ENCODE results near the gene GPATCH2.
"Not testable (repeated sequence)": the region's sequence is repeated elsewhere in the genome, so short reads cannot be mapped to it uniquely, and the experiment has no call there.

The GPATCH2 gene

DNA sequence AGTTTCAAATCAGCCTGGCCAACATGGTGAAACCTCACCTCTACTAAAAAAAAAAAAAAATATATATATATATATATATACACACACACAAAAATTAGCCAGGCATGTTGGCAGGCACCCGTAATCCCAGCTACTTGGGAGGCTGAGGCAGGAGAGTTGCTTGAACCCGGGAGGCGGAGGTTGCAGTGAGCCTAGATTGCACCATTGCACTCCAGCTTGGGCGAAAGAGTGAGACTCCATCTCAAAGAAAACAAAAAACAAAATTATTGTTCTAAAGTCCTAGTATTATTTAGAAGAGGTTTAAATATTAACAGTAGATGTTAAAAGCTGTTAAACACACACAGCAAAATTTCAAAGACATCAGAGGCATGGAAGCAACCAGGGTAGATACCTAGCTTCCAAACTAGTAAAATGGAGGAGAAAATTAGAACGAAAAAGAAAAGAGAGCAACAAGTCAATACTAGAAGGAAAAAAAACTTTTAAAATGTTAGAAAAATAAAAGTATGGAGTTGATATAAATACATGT lies 46.5 kb downstream of the GPATCH2 start:
- in situ Hi-C loops (cut with HindIII; ENCODE audit: low sequenced_read_pairs), result not testable (repeated sequence)

GRCh38 chr1:217577336-217577735 lies 53.6 kb downstream of the GPATCH2 start:
- in situ Hi-C loops (cut with HindIII; ENCODE audit: low sequenced_read_pairs), result no loop called here

- in situ Hi-C loops (cut with HindIII; ENCODE audit: low sequenced_read_pairs), result loop anchor here (5.0 kb wide), 1 partner anchor 33 kb away; no protein-coding TSS in a partner anchor
Observed at GRCh38 chr1:217574265-217574949, 56.5 kb downstream of the GPATCH2 start.

DNA sequence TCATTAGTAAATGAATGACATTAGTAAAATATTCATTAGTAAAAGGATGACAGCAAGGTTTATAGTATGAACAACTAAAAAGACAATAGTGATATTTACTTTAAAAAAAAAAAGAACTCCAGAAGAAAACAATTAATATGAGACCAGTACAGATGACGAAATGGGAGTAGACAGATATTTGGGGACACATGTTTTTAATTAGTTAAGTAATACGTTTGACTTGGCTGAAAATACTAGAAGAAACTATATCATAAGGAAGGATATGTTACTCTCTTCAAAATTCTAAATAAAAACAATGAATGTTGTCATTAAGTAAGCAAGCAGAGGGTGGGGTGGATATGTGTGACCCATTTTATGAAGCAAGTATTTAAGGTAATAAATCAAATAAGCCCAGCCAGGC lies 61.9 kb downstream of the GPATCH2 start:
- in situ Hi-C loops (cut with HindIII; ENCODE audit: low sequenced_read_pairs), result no loop called here

DNA sequence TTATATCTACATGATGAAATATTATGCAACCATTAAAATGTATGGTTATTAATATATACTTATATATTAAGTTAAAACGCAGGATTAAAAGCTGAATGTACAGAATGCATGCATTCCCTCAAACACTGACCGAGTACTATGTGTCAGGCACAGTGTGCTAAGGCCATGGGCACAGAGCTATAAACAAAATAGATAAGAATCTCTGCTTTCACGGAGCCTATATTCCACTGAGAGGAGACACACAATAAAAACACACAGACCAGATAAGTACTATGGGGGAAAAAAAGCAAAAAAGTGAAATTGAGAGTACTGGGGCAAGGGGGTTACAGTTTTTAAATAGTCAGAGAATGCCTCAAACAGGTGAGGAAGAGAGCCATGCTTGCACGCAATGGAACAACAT lies 62.7 kb downstream of the GPATCH2 start:
- in situ Hi-C loops (cut with HindIII; ENCODE audit: low sequenced_read_pairs), result no loop called here

DNA sequence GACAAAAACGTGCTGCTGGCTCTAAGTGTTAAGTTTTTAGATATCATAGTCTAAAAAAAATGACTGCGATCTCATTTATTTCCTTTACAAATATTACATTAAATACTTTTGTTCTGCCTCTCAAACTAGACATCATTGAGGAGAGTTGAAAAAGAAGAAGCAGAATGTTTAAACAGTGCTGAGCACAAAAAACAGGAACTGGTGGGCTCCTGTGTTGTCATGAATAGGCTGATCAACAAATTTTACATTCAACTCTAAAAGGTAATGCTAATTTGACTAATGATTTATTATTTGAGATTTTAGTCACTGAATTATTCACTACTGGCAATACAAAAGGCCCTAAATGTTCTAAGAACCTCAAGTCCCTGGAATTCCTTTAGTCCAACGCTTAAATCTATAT lies 66.1 kb downstream of the GPATCH2 start:
- in situ Hi-C loops (cut with HindIII; ENCODE audit: low sequenced_read_pairs), result no loop called here

DNA sequence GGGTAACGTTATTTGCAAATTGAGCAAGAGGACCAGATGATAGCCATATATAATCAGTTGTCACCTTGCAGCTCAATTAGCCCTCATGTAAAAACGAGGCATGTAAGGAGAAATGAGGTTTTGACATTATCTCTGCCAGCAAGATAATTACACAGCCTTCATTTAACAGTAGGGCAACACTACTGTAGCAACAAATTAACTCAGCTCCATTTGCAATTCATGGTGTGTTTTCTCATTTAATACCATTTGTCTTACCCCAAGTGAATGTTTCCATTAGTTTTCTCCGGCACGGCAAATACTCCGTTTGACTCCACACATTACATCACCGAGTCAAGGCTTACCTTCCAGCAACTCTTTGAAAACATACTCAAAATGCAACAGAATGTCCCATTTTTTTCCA lies 66.7 kb downstream of the GPATCH2 start:
- in situ Hi-C loops (cut with HindIII; ENCODE audit: low sequenced_read_pairs), result no loop called here

- in situ Hi-C loops (cut with HindIII; ENCODE audit: low sequenced_read_pairs), result no loop called here
Observed at GRCh38 chr1:217563179-217563578, 67.7 kb downstream of the GPATCH2 start.

DNA sequence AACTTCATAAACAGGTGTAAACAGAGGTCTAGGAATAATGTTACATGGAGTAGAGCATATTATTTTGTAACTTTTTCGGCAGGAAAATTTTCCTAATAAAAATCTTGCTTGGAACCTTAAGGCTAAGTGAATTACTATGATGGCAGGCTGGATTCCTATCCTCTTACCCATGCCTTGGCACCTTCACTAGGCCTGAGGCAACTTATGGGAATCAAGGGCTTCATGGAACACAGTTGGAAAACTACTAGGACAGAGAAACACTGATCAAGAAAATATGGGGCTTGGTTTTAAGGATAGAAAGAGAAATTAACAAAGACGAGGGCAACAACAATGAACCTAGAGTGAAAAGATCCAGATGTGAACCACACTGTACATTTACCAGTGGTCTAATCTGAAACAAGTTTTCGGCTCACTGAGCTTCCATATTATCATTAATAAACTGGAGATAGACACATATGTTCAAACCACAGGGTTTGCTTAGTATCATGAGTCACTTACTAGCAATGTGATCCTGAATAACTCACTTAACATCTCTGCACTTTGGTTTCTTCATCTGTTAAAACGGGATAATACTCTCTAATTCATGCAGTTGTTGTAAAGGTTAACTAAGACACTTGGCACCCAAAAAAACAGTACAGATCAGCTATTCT lies 68.5 kb downstream of the GPATCH2 start:
- in situ Hi-C loops (cut with HindIII; ENCODE audit: low sequenced_read_pairs), result no loop called here

DNA sequence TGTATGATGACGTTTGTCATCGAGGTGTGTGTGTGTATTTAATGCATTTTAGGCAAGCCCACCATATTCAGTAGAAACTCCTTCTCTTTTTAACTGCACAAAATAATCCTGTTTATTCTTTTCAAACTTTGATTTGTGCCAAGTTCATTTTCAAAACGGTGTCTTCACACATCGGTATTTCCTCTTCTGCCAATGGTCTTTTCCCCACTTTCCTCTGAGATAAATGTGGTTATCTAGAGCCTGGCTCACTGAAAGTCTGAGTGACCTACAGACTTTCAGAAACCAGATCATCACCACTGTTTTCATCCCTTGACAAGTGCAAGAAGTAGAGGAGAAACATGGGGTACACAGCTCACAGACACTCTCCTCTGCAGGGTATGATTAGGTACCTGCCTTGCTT lies 69.4 kb downstream of the GPATCH2 start:
- in situ Hi-C loops (cut with HindIII; ENCODE audit: low sequenced_read_pairs), result no loop called here

DNA sequence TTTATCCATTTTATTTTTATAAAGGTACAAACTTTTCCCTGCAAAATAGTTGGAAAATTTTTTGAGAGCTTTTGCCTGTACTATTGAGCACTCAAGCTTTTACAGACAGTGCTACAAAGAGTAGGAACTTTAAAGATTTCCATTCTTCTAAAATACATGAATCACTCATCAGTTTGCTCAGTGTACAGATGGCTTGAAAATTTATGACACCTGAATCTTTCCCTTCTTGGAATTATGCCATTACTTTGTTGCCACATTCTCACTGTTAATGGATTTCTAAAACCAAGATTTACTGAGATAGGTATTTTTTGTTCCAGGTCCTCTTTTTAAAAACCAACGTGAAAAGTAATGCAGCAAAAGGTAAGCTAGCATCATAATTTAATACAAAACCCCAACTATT lies 76.0 kb downstream of the GPATCH2 start:
- in situ Hi-C loops (cut with HindIII; ENCODE audit: low sequenced_read_pairs), result no loop called here

DNA sequence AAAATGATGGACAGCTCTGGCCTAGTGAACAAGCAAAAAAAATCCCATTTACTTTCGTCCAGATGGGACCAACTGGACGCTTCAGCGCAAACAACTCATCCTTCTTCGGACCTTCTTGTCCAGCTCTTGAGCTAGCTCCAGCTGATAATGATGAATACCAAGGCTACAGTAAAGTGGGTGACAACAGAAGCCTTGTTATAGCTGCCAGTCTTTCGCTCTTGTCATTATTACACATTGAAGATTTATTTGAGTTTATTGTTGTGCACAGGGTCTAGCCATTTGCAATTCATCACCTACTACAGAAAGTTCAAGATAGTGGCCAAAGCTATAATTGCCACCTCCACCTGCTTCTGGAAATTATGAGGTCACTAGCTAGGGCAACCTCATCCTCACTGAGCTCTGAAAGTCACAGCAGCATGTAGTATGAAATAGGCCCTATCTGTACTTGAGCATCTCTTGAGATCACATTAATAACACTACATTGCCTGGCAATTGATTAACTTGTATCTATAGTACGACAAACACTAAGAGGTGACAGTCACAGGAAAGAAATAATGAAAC lies 76.9 kb downstream of the GPATCH2 start:
- in situ Hi-C loops (cut with HindIII; ENCODE audit: low sequenced_read_pairs), result no loop called here

- in situ Hi-C loops (cut with HindIII; ENCODE audit: low sequenced_read_pairs), result no loop called here
Observed at GRCh38 chr1:217552339-217552951, 78.4 kb downstream of the GPATCH2 start.

GRCh38 chr1:217542837-217543236 lies 88.1 kb downstream of the GPATCH2 start:
- in situ Hi-C loops (cut with HindIII; ENCODE audit: low sequenced_read_pairs), result no loop called here

DNA sequence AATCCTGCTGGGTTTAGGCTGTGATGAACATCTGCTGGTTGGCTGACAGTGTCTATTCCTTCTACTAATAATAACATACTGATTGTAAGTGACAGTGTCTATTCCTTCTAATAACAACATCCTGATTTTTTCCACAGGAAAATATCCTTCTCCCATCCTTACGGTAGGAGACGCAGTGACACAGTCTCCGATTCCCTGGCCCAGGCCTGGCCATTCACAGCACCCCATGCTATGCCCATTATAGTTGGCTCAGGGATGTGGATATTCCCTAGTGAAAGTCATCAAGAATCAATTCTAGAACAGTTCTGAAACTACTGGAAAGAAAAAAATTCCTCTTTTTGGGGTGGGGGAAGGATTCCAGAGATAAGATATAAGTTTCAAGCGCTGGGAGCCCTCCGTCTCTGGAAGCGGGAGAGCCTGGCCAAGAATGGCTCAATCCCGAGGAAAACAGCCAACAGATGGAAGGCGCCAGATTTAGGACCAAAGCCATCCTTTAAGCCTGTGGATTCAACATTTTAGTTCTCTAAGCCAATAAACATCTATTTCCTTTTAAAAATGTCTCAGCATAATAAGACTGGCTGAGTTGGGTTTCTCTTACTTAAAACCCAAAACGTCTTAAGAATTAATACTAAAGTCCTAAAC lies 88.6 kb downstream of the GPATCH2 start:
- in situ Hi-C loops (cut with HindIII; ENCODE audit: low sequenced_read_pairs), result no loop called here

DNA sequence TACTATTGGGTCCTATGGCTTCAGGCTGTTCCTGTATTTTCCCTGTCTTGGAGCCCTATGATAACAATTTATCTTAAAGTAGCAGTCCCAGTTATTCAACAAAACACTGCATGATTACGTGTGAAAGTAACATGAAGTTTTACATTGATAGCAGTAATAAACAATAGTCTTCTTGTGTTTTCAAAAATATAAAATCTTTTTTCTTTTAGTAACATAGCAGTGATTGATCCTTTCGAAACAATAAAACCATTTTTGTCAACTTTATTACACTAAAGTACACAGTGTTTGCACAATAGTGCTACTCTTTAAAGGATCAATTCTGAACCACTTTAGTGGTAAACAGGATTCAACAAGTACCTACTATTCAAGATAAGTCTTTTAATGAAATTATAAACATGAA lies 90.6 kb downstream of the GPATCH2 start:
- in situ Hi-C loops (cut with HindIII; ENCODE audit: low sequenced_read_pairs), result no loop called here

DNA sequence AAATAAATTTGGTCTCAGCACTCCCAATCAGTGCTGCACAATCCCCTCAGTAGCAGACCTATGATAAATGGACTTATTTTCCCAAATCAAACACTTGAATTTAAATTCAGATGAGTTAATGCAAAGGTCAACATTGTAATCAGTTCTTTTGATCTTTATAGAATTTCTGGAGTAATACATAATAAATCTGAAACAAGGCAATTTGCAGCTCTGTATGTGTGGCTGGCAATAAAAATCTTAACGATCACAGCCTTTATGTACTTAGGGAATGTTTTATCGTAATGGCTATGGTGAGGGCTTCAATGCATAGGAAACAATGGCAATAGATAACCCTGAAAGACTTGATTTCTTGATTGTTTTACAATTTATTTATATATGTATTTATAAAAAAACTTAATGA lies 91.4 kb downstream of the GPATCH2 start:
- in situ Hi-C loops (cut with HindIII; ENCODE audit: low sequenced_read_pairs), result no loop called here

- in situ Hi-C loops (cut with HindIII; ENCODE audit: low sequenced_read_pairs), result no loop called here
Observed at GRCh38 chr1:217535601-217536377, 95.1 kb downstream of the GPATCH2 start.

DNA sequence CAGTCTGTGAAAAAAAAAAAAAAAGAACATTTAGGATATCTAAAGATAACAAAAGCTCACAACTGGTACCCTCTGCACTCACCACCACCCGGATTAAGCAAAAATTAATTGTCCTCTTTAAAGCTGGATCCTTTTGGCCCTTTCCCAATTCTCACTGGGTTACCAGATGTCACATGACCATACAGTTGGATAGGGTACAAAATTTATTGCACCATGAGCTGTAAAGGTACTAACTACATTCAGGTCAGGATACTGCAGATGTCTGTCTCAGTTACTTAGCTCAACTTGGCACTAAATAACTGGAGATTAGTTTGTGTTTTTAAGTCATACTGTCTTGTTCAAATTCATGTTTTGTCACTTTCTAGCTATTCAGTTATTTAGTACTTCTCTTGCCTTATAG lies 96.3 kb downstream of the GPATCH2 start:
- in situ Hi-C loops (cut with HindIII; ENCODE audit: low sequenced_read_pairs), result no loop called here

GRCh38 chr1:217528271-217528670 lies 102.6 kb downstream of the GPATCH2 start:
- in situ Hi-C loops (cut with HindIII; ENCODE audit: low sequenced_read_pairs), result no loop called here

Measured in endothelial cell of hepatic sinusoid (primary cell).